ENCODE results near the gene SFMBT2.

DNA sequence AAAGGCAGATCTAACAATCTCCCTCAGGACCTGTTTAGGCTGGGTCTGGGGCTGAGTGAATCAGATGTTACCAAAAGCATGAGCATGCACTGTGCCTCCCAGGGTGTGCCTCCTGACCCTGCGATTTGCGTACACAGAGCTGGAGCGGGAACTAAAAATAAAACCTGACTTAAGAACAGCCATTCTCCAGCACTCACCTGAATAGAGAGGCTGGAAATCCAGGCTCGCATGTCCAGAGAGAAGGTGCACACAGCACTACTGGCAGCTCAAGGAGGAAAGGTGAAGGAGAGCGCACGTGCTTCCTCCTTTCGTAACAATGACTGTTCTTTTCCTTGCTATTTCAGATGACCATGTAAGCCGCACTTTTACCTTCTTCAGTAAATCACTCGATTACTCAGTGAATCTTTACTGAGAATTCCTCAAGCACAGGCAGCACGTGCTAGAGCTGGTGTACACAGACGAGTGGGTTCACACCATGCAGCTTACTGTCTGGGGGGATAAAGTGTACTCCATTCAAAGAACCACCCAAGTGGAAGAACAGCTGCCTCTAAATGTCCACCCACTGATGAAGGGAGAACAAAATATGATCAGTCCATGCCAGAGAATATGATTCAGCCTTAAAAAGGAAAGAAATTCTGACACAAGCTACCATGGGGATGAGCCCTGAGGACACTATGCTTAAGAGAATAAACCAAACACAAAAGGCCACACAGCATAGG, 45.6 kb downstream of the SFMBT2 start:
- TF ChIP-seq, protein P1, sequence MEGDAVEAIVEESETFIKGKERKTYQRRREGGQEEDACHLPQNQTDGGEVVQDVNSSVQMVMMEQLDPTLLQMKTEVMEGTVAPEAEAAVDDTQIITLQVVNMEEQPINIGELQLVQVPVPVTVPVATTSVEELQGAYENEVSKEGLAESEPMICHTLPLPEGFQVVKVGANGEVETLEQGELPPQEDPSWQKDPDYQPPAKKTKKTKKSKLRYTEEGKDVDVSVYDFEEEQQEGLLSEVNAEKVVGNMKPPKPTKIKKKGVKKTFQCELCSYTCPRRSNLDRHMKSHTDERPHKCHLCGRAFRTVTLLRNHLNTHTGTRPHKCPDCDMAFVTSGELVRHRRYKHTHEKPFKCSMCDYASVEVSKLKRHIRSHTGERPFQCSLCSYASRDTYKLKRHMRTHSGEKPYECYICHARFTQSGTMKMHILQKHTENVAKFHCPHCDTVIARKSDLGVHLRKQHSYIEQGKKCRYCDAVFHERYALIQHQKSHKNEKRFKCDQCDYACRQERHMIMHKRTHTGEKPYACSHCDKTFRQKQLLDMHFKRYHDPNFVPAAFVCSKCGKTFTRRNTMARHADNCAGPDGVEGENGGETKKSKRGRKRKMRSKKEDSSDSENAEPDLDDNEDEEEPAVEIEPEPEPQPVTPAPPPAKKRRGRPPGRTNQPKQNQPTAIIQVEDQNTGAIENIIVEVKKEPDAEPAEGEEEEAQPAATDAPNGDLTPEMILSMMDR (IDR thresholded peaks at IDR 0.05) = no peak
- TF ChIP-seq POLR2AphosphoS5 (IDR thresholded peaks at IDR 0.05) = no peak
- no peak for TF ChIP-seq EP300 (IDR thresholded peaks at IDR 0.05)
- no peak for TF ChIP-seq POLR2A (IDR thresholded peaks at IDR 0.05; ENCODE audit: low read depth)

Data from esophagus muscularis mucosa (tissue), 4 donors.